ENCODE measurements around the gene TMEM50B. TPM values are rescaled to one million over a fixed set of nuclear protein-coding genes. Genes with fewer than 3 reads are reported as not detected.

TMEM50B gene
- total RNA-seq, 1 experiment from 2014 or later = 21.5 TPM

- no peaks in the 10 kb centered on the region for H3F3A ChIP-seq (ENCODE audit: low read length, unreplicated experiment)
- no peaks in the 10 kb centered on the region for H3K27me3 ChIP-seq (ENCODE audit: low read length)
- H3K79me2 ChIP-seq (ENCODE audit: low read length) = no peaks in the 10 kb centered on the region
- no peak overlapping the region for H3K4me2 ChIP-seq (ENCODE audit: low read length)
- intact Hi-C loops (cut with micrococcal nuclease) = loop anchor here (2.0 kb wide), 1 partner anchor 70 kb away; no protein-coding TSS in a partner anchor
- peak overlapping the region; percentile 11; the same call in 1 of the 2 replicates for H3K9ac ChIP-seq (ENCODE audit: low read length)
- no peak overlapping the region for H3K4me3 ChIP-seq (ENCODE audit: low read length)
- ChIA-PET CTCF (interaction anchor here (0.8 to 2.2 kb wide), 8 partner anchors 10 to 245 kb away, joined by 3 to 22 read pairs (median 6); partner anchors contain the start of genes IFNAR1 and TMEM50B), POLR2A (ENCODE audit: unreplicated experiment) (interaction anchor here (0.7 kb wide), 2 partner anchors 41 to 245 kb away, joined by 3 to 5 read pairs; no protein-coding TSS in a partner anchor)
- H3K9me2 ChIP-seq (replicated peaks; ENCODE audit: low read length) = no peaks in the 10 kb centered on the region
- peak overlapping the region; percentile 22 for H3K27ac ChIP-seq (ENCODE audit: low read length)
- DNase-seq (no peak), ATAC-seq (no peak)
- TF ChIP-seq CTCF (conservative IDR thresholded peaks at IDR 0.05; ENCODE audit: low read depth, low read length) = no peak
- no peak for TF ChIP-seq EZH2 (IDR thresholded peaks at IDR 0.05; ENCODE audit: low read length, unreplicated experiment)
- no peak for TF ChIP-seq EZH2phosphoT487 (IDR thresholded peaks at IDR 0.05; ENCODE audit: borderline replicate concordance, low read length)
- H3K9me3 ChIP-seq (ENCODE audit: low read length) = no peaks in the 10 kb centered on the region
- no TSS peak for BruUV-seq (replicated peaks)
- H3K4me1 ChIP-seq (ENCODE audit: insufficient read depth, low read length) = peaks cover 21% of the 10 kb centered on the region
- H3K36me3 ChIP-seq (ENCODE audit: low read depth, low read length) = no peaks in the 10 kb centered on the region
- H4K20me1 ChIP-seq (ENCODE audit: low read length) = no peaks in the 10 kb centered on the region
- no peak overlapping the region for H2AFZ ChIP-seq (ENCODE audit: low read length)
Measured at GRCh38 chr21:33444499-33444898, 35.3 kb downstream of the TMEM50B start.

GRCh38 chr21:33443194-33443593 lies 36.6 kb downstream of the TMEM50B start:
- no peaks in the 10 kb centered on the region for H3K27me3 ChIP-seq (ENCODE audit: low read length)
- H3F3A ChIP-seq (ENCODE audit: low read length, unreplicated experiment) = no peaks in the 10 kb centered on the region
- ATAC-seq = no peak
- H2AFZ ChIP-seq (ENCODE audit: low read length) = no peak overlapping the region
- DNase-seq = no peak
- no peak overlapping the region for H3K4me3 ChIP-seq (ENCODE audit: low read length)
- H3K27ac ChIP-seq (ENCODE audit: low read length) = peak overlapping the region; percentile 93
- no peak overlapping the region for H3K4me2 ChIP-seq (ENCODE audit: low read length)
- no peaks in the 10 kb centered on the region for H3K9me3 ChIP-seq (ENCODE audit: low read length)
- no TSS peak for BruUV-seq (replicated peaks)
- H3K9me2 ChIP-seq (replicated peaks; ENCODE audit: low read length) = no peaks in the 10 kb centered on the region
- intact Hi-C loops (cut with micrococcal nuclease) = no loop called here
- H3K9ac ChIP-seq (ENCODE audit: low read length) = peak overlapping the region; percentile 67
- peaks cover 21% of the 10 kb centered on the region for H3K4me1 ChIP-seq (ENCODE audit: insufficient read depth, low read length)
- POLR2A ChIA-PET (ENCODE audit: unreplicated experiment) = no interaction called here
- no peaks in the 10 kb centered on the region for H4K20me1 ChIP-seq (ENCODE audit: low read length)
- TF ChIP-seq EZH2phosphoT487 (IDR thresholded peaks at IDR 0.05; ENCODE audit: borderline replicate concordance, low read length) (no peak), CTCF (conservative IDR thresholded peaks at IDR 0.05; ENCODE audit: low read depth, low read length) (no peak), EZH2 (IDR thresholded peaks at IDR 0.05; ENCODE audit: low read length, unreplicated experiment) (no peak)
- no peaks in the 10 kb centered on the region for H3K79me2 ChIP-seq (ENCODE audit: low read length)
- H3K36me3 ChIP-seq (ENCODE audit: low read depth, low read length) = no peaks in the 10 kb centered on the region
- CTCF ChIA-PET = no interaction called here

Measured in PC-3 (cell line).